ENCODE results near the gene LGALS12. TPM values are rescaled to one million over a fixed set of nuclear protein-coding genes. Genes with fewer than 3 reads are reported as not detected.
"Not testable (repeated sequence)": the region's sequence is repeated elsewhere in the genome, so short reads cannot be mapped to it uniquely, and the experiment has no call there.

LGALS12 gene
- total and polyA plus RNA-seq, 4 donors: 0.84 to 1.2 TPM; not detected in 2

- Histone ChIP-seq H3K4me1 (ENCODE audit: control insufficient read depth in 1 of 2, insufficient read depth in 2 of 2, low read length in 2 of 2) (no peaks in the 10 kb centered on the region), H3K27me3 (ENCODE audit: control insufficient read depth in 1 of 2, insufficient read depth in 2 of 2, low read length in 1 of 2) (no peaks in the 10 kb centered on the region), H3K9me3 (ENCODE audit: control insufficient read depth, low read length) (peaks cover 1% of the 10 kb centered on the region), H3K36me3 (ENCODE audit: control insufficient read depth in 1 of 2, insufficient read depth in 2 of 2, low read length in 1 of 2) (no peaks in the 10 kb centered on the region), H3K27ac (ENCODE audit: low read depth in 1 of 2, low read length in 2 of 2) (no peak overlapping the region), H3K4me3 (ENCODE audit: low read length in 2 of 2) (no peak overlapping the region)
- DNase-seq (no peak), ATAC-seq (ENCODE audit: low FRiP score) (no peak)
- intact Hi-C loops (cut with DNase I): no loop called here
- 87 to 89% methylated on average over 7 of the region's 7 CpGs for WGBS, 2 donors
Measured at GRCh38 chr11:63523151-63523550, 17.3 kb downstream of the LGALS12 start.

- no peaks in the 10 kb centered on the region for H3K4me1 ChIP-seq (ENCODE audit: control insufficient read depth in 1 of 2, insufficient read depth in 2 of 2, low read length in 2 of 2)
- no peaks in the 10 kb centered on the region for H3K36me3 ChIP-seq (ENCODE audit: control insufficient read depth in 1 of 2, insufficient read depth in 2 of 2, low read length in 1 of 2)
- H3K9me3 ChIP-seq (ENCODE audit: control insufficient read depth, low read length): peaks cover 1% of the 10 kb centered on the region
- H3K27me3 ChIP-seq (ENCODE audit: control insufficient read depth in 1 of 2, insufficient read depth in 2 of 2, low read length in 1 of 2): no peaks in the 10 kb centered on the region
- no peak overlapping the region for H3K4me3 ChIP-seq (ENCODE audit: low read length in 2 of 2)
- DNase-seq: no peak
- intact Hi-C loops (cut with DNase I): no loop called here
- ATAC-seq (ENCODE audit: low FRiP score): no peak
- H3K27ac ChIP-seq (ENCODE audit: low read depth in 1 of 2, low read length in 2 of 2): no peak overlapping the region
- WGBS, 2 donors: 93 to 94% methylated on average over 2 of the region's 2 CpGs
Measured at GRCh38 chr11:63527667-63528066, 21.8 kb downstream of the LGALS12 start.

GRCh38 chr11:63528156-63528555 is 22.3 kb downstream of the LGALS12 start:
- H3K36me3 ChIP-seq (ENCODE audit: control insufficient read depth in 1 of 2, insufficient read depth in 2 of 2, low read length in 1 of 2); intact Hi-C loops (cut with DNase I); ATAC-seq (ENCODE audit: low FRiP score); H3K4me3 ChIP-seq (ENCODE audit: low read length in 2 of 2); DNase-seq; H3K27me3 ChIP-seq (ENCODE audit: control insufficient read depth in 1 of 2, insufficient read depth in 2 of 2, low read length in 1 of 2); H3K4me1 ChIP-seq (ENCODE audit: control insufficient read depth in 1 of 2, insufficient read depth in 2 of 2, low read length in 2 of 2); H3K27ac ChIP-seq (ENCODE audit: low read depth in 1 of 2, low read length in 2 of 2); H3K9me3 ChIP-seq (ENCODE audit: control insufficient read depth, low read length): not testable (repeated sequence)
- WGBS, 2 donors: 73 to 80% methylated on average over 3 to 8 of the region's 11 CpGs

- H3K27ac ChIP-seq (ENCODE audit: low read depth in 1 of 2, low read length in 2 of 2); H3K36me3 ChIP-seq (ENCODE audit: control insufficient read depth in 1 of 2, insufficient read depth in 2 of 2, low read length in 1 of 2); DNase-seq; H3K27me3 ChIP-seq (ENCODE audit: control insufficient read depth in 1 of 2, insufficient read depth in 2 of 2, low read length in 1 of 2); H3K9me3 ChIP-seq (ENCODE audit: control insufficient read depth, low read length); H3K4me3 ChIP-seq (ENCODE audit: low read length in 2 of 2); ATAC-seq (ENCODE audit: low FRiP score); intact Hi-C loops (cut with DNase I); H3K4me1 ChIP-seq (ENCODE audit: control insufficient read depth in 1 of 2, insufficient read depth in 2 of 2, low read length in 2 of 2): not testable (repeated sequence)
- WGBS, 2 donors: 83 to 86% methylated on average over 1 of the region's 3 CpGs
Measured at GRCh38 chr11:63528729-63529278, 22.9 kb downstream of the LGALS12 start.

- DNase-seq; H3K9me3 ChIP-seq (ENCODE audit: control insufficient read depth, low read length); ATAC-seq (ENCODE audit: low FRiP score); H3K36me3 ChIP-seq (ENCODE audit: control insufficient read depth in 1 of 2, insufficient read depth in 2 of 2, low read length in 1 of 2); H3K4me1 ChIP-seq (ENCODE audit: control insufficient read depth in 1 of 2, insufficient read depth in 2 of 2, low read length in 2 of 2); H3K27me3 ChIP-seq (ENCODE audit: control insufficient read depth in 1 of 2, insufficient read depth in 2 of 2, low read length in 1 of 2); H3K27ac ChIP-seq (ENCODE audit: low read depth in 1 of 2, low read length in 2 of 2); intact Hi-C loops (cut with DNase I); H3K4me3 ChIP-seq (ENCODE audit: low read length in 2 of 2): not testable (repeated sequence)
- WGBS, 2 donors: 69 to 79% methylated on average over 6 of the region's 6 CpGs
Measured at GRCh38 chr11:63529373-63529772, 23.5 kb downstream of the LGALS12 start.

- WGBS, 2 donors: 91 to 93% methylated on average over 2 of the region's 2 CpGs
- intact Hi-C loops (cut with DNase I): no loop called here
- Histone ChIP-seq H3K4me1 (ENCODE audit: control insufficient read depth in 1 of 2, insufficient read depth in 2 of 2, low read length in 2 of 2) (no peaks in the 10 kb centered on the region), H3K36me3 (ENCODE audit: control insufficient read depth in 1 of 2, insufficient read depth in 2 of 2, low read length in 1 of 2) (no peaks in the 10 kb centered on the region), H3K27ac (ENCODE audit: low read depth in 1 of 2, low read length in 2 of 2) (no peak overlapping the region), H3K9me3 (ENCODE audit: control insufficient read depth, low read length) (no peaks in the 10 kb centered on the region), H3K4me3 (ENCODE audit: low read length in 2 of 2) (no peak overlapping the region), H3K27me3 (ENCODE audit: control insufficient read depth in 1 of 2, insufficient read depth in 2 of 2, low read length in 1 of 2) (no peaks in the 10 kb centered on the region)
- ATAC-seq (ENCODE audit: low FRiP score): no peak
- no peak for DNase-seq
Measured at GRCh38 chr11:63530021-63530420, 24.1 kb downstream of the LGALS12 start.

GRCh38 chr11:63531074-63531792 is 25.3 kb downstream of the LGALS12 start:
- H3K27ac ChIP-seq (ENCODE audit: low read depth in 1 of 2, low read length in 2 of 2); H3K4me3 ChIP-seq (ENCODE audit: low read length in 2 of 2); H3K27me3 ChIP-seq (ENCODE audit: control insufficient read depth in 1 of 2, insufficient read depth in 2 of 2, low read length in 1 of 2); DNase-seq; H3K36me3 ChIP-seq (ENCODE audit: control insufficient read depth in 1 of 2, insufficient read depth in 2 of 2, low read length in 1 of 2); H3K4me1 ChIP-seq (ENCODE audit: control insufficient read depth in 1 of 2, insufficient read depth in 2 of 2, low read length in 2 of 2); intact Hi-C loops (cut with DNase I); H3K9me3 ChIP-seq (ENCODE audit: control insufficient read depth, low read length): not testable (repeated sequence)
- WGBS, 2 donors: 50 to 55% methylated on average over 4 of the region's 6 CpGs
- ATAC-seq (ENCODE audit: low FRiP score): peak; percentile 50

- Histone ChIP-seq H3K4me3 (ENCODE audit: low read length in 2 of 2) (no peak overlapping the region), H3K36me3 (ENCODE audit: control insufficient read depth in 1 of 2, insufficient read depth in 2 of 2, low read length in 1 of 2) (no peaks in the 10 kb centered on the region), H3K4me1 (ENCODE audit: control insufficient read depth in 1 of 2, insufficient read depth in 2 of 2, low read length in 2 of 2) (no peaks in the 10 kb centered on the region), H3K27ac (ENCODE audit: low read depth in 1 of 2, low read length in 2 of 2) (no peak overlapping the region), H3K27me3 (ENCODE audit: control insufficient read depth in 1 of 2, insufficient read depth in 2 of 2, low read length in 1 of 2) (no peaks in the 10 kb centered on the region), H3K9me3 (ENCODE audit: control insufficient read depth, low read length) (no peaks in the 10 kb centered on the region)
- ATAC-seq (ENCODE audit: low FRiP score) (no peak), DNase-seq (no peak)
- intact Hi-C loops (cut with DNase I): no loop called here
- WGBS, 2 donors: 87 to 92% methylated on average over 2 of the region's 2 CpGs
Measured at GRCh38 chr11:63532117-63532516, 26.2 kb downstream of the LGALS12 start.

GRCh38 chr11:63532799-63533475 is 27.1 kb downstream of the LGALS12 start:
- no peak overlapping the region for H3K4me3 ChIP-seq (ENCODE audit: low read length in 2 of 2)
- no peaks in the 10 kb centered on the region for H3K36me3 ChIP-seq (ENCODE audit: control insufficient read depth in 1 of 2, insufficient read depth in 2 of 2, low read length in 1 of 2)
- H3K27me3 ChIP-seq (ENCODE audit: control insufficient read depth in 1 of 2, insufficient read depth in 2 of 2, low read length in 1 of 2): no peaks in the 10 kb centered on the region
- intact Hi-C loops (cut with DNase I): no loop called here
- 83 to 87% methylated on average over 4 of the region's 4 CpGs for WGBS, 2 donors
- no peaks in the 10 kb centered on the region for H3K4me1 ChIP-seq (ENCODE audit: control insufficient read depth in 1 of 2, insufficient read depth in 2 of 2, low read length in 2 of 2)
- no peak for DNase-seq
- ATAC-seq (ENCODE audit: low FRiP score): no peak
- no peak overlapping the region for H3K27ac ChIP-seq (ENCODE audit: low read depth in 1 of 2, low read length in 2 of 2)
- no peaks in the 10 kb centered on the region for H3K9me3 ChIP-seq (ENCODE audit: control insufficient read depth, low read length)

Measured in aorta (tissue), 5 donors.